Activated naive CD4-positive, alpha-beta T cell treated with anti-CD3 and anti-CD28 coated beads, Interleukin-2, amount 10 ng/mL, durations not matched to agents 5 hours and 36 hours (primary cell): ENCODE results near the gene ATP2B2. TPM values are rescaled to one million over a fixed set of nuclear protein-coding genes. Genes with fewer than 3 reads are reported as not detected.

ENCODE experiments used
- microRNA-seq: library from miRNA; unstranded; fragments of <30 nt; microRNA quantifications from one replicate; pipeline ENCODE4 v1.2.0, GENCODE V29; 2022; ENCODE audit warnings: borderline microRNAs expressed, borderline replicate concordance
- total RNA-seq, 2 experiments: library from RNA; stranded (reverse); gene quantifications; one replicate each; pipeline ENCODE4 v1.2.3, GENCODE V29; 2021

Gene ATP2B2
- not detected for total RNA-seq

GRCh38 chr3:10505050-10505790 lies at the start of gene ATP2B2:
Gene ATP2B2 (minus strand): TSS chr3:10505586. CDS start chr3:10449543, 56,043 bp downstream.

GRCh38 chr3:10292505-10293419 lies 212.6 kb downstream of the ATP2B2 start, which contains the start of gene GHRL:
Gene GHRL (minus strand): TSS chr3:10292947. CDS start chr3:10290180, 2,767 bp downstream.

Small RNAs within 50 kb of the gene (microRNA-seq; reads per million reads assigned to microRNA genes)
- gene MIR378B (not detected), gene MIR885 (not detected)

Other genes with a start within 250 kb of the ATP2B2 start
- under 1 TPM; 0.36 to 0.53 TPM for gene GHRL, start 212.6 kb downstream of the ATP2B2 start, total RNA-seq
- 10 to 100 TPM; 72.6 to 77.0 TPM for gene SEC13, start 184.5 kb downstream of the ATP2B2 start, total RNA-seq